Dermis microvascular lymphatic vessel endothelial cell (primary cell): ENCODE results near the gene GEMIN4. TPM values are rescaled to one million over a fixed set of nuclear protein-coding genes. Genes with fewer than 3 reads are reported as not detected.
A peak's percentile ranks its signal among the peaks of the same experiment; 100 is the strongest.
"Not testable (repeated sequence)": the region's sequence is repeated elsewhere in the genome, so short reads cannot be mapped to it uniquely, and the experiment has no call there.

ENCODE experiments used
- DNase-seq, 2 donors: peaks; one replicate each; pipeline versions ENCODE4 v3.0.0 to v3.0.0-alpha.2; 2010; ENCODE audit warnings: low read depth in 2 of 2
- total RNA-seq: library from RNA; depleted of rRNA; stranded (reverse); fragments of >200 nt; gene quantifications from 2 replicates; pipeline ENCODE4 v1.2.1, GENCODE V29; 2014

The GEMIN4 gene
- total RNA-seq, 1 donor from 2014 or later, result 8.6 TPM

- peak; percentile 76 to 90 for DNase-seq
Observed at GRCh38 chr17:781805-782731, 30.0 kb upstream of the GEMIN4 start, which contains the start of the genes GLOD4 and MRM3. TSS of gene GLOD4 (minus strand) at chr17:782280. CDS start at chr17:782255, 25 bp downstream. TSS of gene MRM3 (plus strand) at chr17:782353. CDS start at chr17:782379, 26 bp downstream.

GRCh38 chr17:778096-778495, 26.0 kb upstream of the GEMIN4 start:
- DNase-seq, result no peak

GRCh38 chr17:774313-774584, 22.2 kb upstream of the GEMIN4 start:
- DNase-seq, result no peak

- DNase-seq, result no peak
Observed at GRCh38 chr17:773467-774312, 21.6 kb upstream of the GEMIN4 start.

- no peak for DNase-seq
Observed at GRCh38 chr17:773016-773415, 21.0 kb upstream of the GEMIN4 start.

GRCh38 chr17:767076-767475, 15.0 kb upstream of the GEMIN4 start:
- no peak for DNase-seq

GRCh38 chr17:760371-760770, 8.3 kb upstream of the GEMIN4 start:
- DNase-seq, result no peak

GRCh38 chr17:759964-760363, 7.9 kb upstream of the GEMIN4 start:
- DNase-seq, result no peak

- not testable (repeated sequence) for DNase-seq
Observed at GRCh38 chr17:756010-756567, 4.0 kb upstream of the GEMIN4 start.

GRCh38 chr17:755319-755961, 3.4 kb upstream of the GEMIN4 start:
- not testable (repeated sequence) for DNase-seq

GRCh38 chr17:753418-753817, 1.4 kb upstream of the GEMIN4 start:
- DNase-seq, result no peak

- peak in 1 of 2 donors; percentile 76 for DNase-seq
Observed at GRCh38 chr17:752620-753219, 656 bp upstream of the GEMIN4 start.

GRCh38 chr17:751269-752001, 629 bp downstream of the GEMIN4 start:
- DNase-seq, result peak in 1 of 2 donors; percentile 28

- DNase-seq, result no peak
Observed at GRCh38 chr17:750431-751037, 1.5 kb downstream of the GEMIN4 start.

GRCh38 chr17:749359-749758, 2.7 kb downstream of the GEMIN4 start:
- not testable (repeated sequence) for DNase-seq

- DNase-seq, result not testable (repeated sequence)
Observed at GRCh38 chr17:748604-749003, 3.5 kb downstream of the GEMIN4 start.

GRCh38 chr17:746783-747629, 5.1 kb downstream of the GEMIN4 start:
- no peak for DNase-seq

- DNase-seq, result no peak
Observed at GRCh38 chr17:746181-746580, 5.9 kb downstream of the GEMIN4 start.

- no peak for DNase-seq
Observed at GRCh38 chr17:745406-745805, 6.7 kb downstream of the GEMIN4 start.
